ENCODE measurements around the gene LMBR1.

- TF ChIP-seq CTCF (IDR thresholded peaks at IDR 0.05), result no peak
- no peak for TF ChIP-seq POLR2A (IDR thresholded peaks at IDR 0.05)
These were observed 35.2 kb downstream of the LMBR1 start for GRCh38 chr7:156857757-156858156.

Measured in testis (tissue), 2 donors.